A549 (cell line): ENCODE data around the gene SLC35A1.

Source experiments
- CTCF ChIP-seq: fragments of >200 bp; sonication (Bioruptor Twin); formaldehyde crosslinking; IDR thresholded peaks from 3 replicates; pipeline ENCODE4 v1.5.1; 2016
- POLR2A ChIP-seq: IDR thresholded peaks from 2 replicates; pipeline ENCODE4 v1.6.1; 2012; ENCODE audit warnings: mild to moderate bottlenecking, low read length
- RFX5 ChIP-seq: fragments of 450-650 bp; IDR thresholded peaks from 2 replicates; pipeline ENCODE4 v1.7.1; 2014; ENCODE audit warnings: antibody characterized with exemption, mild to moderate bottlenecking, moderate library complexity
- ZFP36 ChIP-seq: fragments of 450-650 bp; IDR thresholded peaks from 2 replicates; pipeline ENCODE4 v1.6.1; 2014; ENCODE audit warnings: borderline replicate concordance; ENCODE audit not compliant: partially characterized antibody

GRCh38 chr6:87541041-87541440 is 68.3 kb downstream of the SLC35A1 start:
- TF ChIP-seq RFX5 (no peak), CTCF (no peak), POLR2A (no peak), ZFP36 (no peak)
